GM20000 (cell line): ENCODE measurements around the gene ZNF682.
"Not testable (repeated sequence)": the region's sequence is repeated elsewhere in the genome, so short reads cannot be mapped to it uniquely, and the experiment has no call there.

Experiments used
- DNase-seq: peaks from one replicate; pipeline ENCODE4 v3.0.0; 2012; ENCODE audit warnings: low spot score
- CTCF ChIP-seq: IDR thresholded peaks from 2 replicates; pipeline ENCODE4 v1.5.1; 2012; ENCODE audit warnings: mild to moderate bottlenecking, control low read depth; ENCODE audit errors: extremely low read depth, missing control alignments

Gene ZNF682

DNA sequence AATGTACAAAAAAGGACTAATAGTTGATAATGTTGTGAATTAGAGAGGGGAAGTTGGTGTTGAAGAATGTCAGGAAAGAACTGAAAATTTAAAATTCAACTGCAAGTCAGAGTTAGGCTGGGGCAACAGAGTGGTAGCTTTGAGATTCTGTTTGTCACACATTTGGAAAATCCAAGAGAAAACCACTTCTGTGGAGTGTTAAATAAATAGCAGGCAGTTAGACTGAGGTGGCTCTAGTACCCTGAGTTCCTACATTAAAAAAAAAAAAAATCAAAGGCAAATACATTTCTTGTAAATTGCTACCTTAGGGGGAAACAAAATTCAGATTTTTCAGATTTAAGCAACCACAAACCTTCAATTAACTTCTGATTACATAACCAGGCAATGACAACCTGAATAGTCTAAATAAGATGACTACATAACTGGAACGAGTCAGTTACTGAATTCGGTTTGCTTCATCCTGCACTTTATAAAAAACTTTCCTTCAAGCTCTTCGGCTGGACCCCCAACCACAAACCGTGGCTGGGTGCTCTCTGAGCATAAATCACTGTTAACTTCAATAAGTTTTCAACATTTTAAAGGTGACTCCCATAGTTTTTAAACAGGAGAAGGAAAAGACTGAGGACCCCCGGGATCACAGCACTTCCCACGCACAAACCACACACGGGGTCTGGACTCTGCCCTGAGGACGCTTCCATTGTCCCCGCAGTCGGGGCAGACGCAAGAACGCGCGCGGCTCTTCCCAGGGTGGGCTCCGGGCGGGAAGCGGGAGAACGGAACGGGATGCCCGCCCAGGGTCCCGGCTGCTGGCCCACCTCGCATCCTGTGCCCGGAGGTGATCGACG, 725 bp downstream of the ZNF682 start:
- DNase-seq = no peak
- no peak for TF ChIP-seq CTCF

GRCh38 chr19:20035935-20036334, 3.4 kb downstream of the ZNF682 start:
- TF ChIP-seq CTCF = no peak
- no peak for DNase-seq

- no peak for DNase-seq
- no peak for TF ChIP-seq CTCF
Measured at GRCh38 chr19:20028611-20029010, 10.7 kb downstream of the ZNF682 start.

DNA sequence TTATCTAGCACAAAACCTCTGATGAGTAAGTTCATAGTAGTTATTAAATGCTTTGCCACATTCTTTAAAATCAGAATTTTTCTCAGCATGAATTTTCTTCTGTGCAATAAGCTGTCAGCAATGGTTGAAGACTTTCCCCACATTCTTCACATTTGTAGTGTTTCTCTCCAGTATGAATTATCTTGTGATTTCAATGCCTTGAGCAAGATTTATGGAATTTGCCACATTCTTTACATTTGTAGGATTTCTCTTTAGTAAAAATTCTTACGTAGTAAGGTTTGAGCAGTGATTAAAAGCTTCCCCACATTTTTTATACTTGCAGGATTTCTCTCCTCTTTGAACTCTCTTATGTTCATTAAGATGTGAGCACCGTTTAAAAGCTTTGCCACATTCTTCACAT, 33.6 kb downstream of the ZNF682 start:
- no peak for DNase-seq
- no peak for TF ChIP-seq CTCF

DNA sequence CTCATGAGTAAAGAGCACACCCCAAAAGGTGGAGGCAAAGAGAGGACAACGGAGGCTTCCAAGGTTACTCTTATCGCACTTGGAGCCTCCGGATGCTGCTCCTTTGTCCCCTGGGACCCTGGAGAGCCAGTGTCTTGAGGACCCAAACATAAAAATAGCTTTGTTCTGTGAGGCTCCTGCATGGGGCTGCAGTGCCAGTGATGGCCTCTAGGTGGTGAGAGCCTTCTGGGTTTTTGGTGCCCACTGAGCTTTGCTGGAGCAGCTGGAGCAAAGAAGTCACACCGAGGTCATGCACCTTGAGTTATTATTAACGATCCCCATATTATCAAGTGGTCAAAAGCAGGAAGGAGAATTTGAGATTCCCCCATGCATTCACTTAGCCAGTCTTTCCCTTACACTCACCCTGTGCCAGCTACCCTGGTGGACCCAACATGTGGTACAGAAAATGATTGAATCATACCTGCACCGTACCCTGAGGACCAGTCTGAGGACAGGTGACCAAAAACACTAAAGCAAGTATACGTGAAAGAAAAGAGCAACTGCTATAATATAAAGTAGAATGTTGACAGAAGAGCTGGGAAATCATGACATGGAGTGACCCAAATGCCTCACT, 41.5 kb downstream of the ZNF682 start:
- DNase-seq = no peak
- peak; percentile 44 for TF ChIP-seq CTCF

DNA sequence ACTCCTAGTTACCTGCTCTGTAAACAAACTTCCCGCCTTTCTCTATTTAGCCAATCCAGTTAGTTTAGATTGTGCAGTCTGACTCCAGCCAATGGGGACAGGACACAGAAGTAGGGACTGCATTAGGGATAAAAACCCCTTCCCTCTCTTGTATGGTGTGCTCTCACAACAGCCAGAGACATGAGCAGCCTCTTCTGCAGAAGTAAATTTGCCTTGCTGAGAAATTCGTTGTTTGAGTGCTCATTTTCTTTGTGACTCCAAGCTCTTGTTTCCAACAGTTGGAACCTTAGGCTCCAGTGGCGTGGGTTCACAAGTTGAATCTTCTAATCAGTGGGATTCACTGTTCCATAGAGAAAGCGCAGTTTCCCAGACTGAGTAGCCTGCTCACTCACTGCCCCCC, 72.4 kb downstream of the ZNF682 start:
- DNase-seq = no peak
- TF ChIP-seq CTCF = no peak

GRCh38 chr19:19966126-19966525, 73.2 kb downstream of the ZNF682 start:
- not testable (repeated sequence) for DNase-seq

- no peak for DNase-seq
- no peak for TF ChIP-seq CTCF
Measured at GRCh38 chr19:19964416-19964815, 74.9 kb downstream of the ZNF682 start.
